Measurements from ENCODE around the gene NR2F2. TPM values are rescaled to one million over a fixed set of nuclear protein-coding genes. Genes with fewer than 3 reads are reported as not detected.

The NR2F2 gene
- total and polyA plus RNA-seq, 2 of the 13 experiments (the other 11 are each of a cell fraction or from before 2014, with no cell fraction given) = 3.5 to 4.7 TPM

GRCh38 chr15:96330450-96331143 is at the start of gene NR2F2 (continued):
- no peak for TF ChIP-seq FUBP1 (CRISPR knock-in tag; IDR thresholded peaks at IDR 0.05; ENCODE audit: borderline replicate concordance)
- peak; percentile 75; the same call in 1 of the 2 replicates for TF ChIP-seq ZMYM4 (CRISPR knock-in tag; IDR thresholded peaks at IDR 0.05)
- peak; percentile 19; the same call in 1 of the 2 replicates for TF ChIP-seq ZGPAT (CRISPR knock-in tag; IDR thresholded peaks at IDR 0.05)
- no peak for TF ChIP-seq ZFAT (CRISPR knock-in tag; conservative IDR thresholded peaks at IDR 0.05)
- no peak for TF ChIP-seq ZNF543 (CRISPR knock-in tag; IDR thresholded peaks at IDR 0.05)
- no peak for TF ChIP-seq RBM39 (IDR thresholded peaks at IDR 0.05; ENCODE audit: low read depth, low read length, poor library complexity, severe bottlenecking)
- no peak for TF ChIP-seq ZNF230 (CRISPR knock-in tag; IDR thresholded peaks at IDR 0.05)
- no peak for TF ChIP-seq ZBTB37 (CRISPR knock-in tag; IDR thresholded peaks at IDR 0.05)
- peak; percentile 97 for TF ChIP-seq DRAP1 (CRISPR knock-in tag; IDR thresholded peaks at IDR 0.05)
- no peak for TF ChIP-seq TMF1 (CRISPR knock-in tag; IDR thresholded peaks at IDR 0.05; ENCODE audit: low read depth)
- 0 out of 2 replicates have a peak, but pooled peaks have one; percentile 22 for TF ChIP-seq AHDC1 (CRISPR knock-in tag; IDR thresholded peaks at IDR 0.05; ENCODE audit: borderline replicate concordance)
- TF ChIP-seq PHF8 (CRISPR knock-in tag; IDR thresholded peaks at IDR 0.05) = peak; percentile 41; the same call in 1 of the 2 replicates
- TF ChIP-seq NFATC3 (CRISPR knock-in tag; IDR thresholded peaks at IDR 0.05) = no peak
- TF ChIP-seq PAF1 (CRISPR knock-in tag; IDR thresholded peaks at IDR 0.05) = no peak
- no peak for TF ChIP-seq ZNF530 (CRISPR knock-in tag; IDR thresholded peaks at IDR 0.05; ENCODE audit: low read depth)
- peak; percentile 51; the same call in 1 of the 2 replicates for TF ChIP-seq MAX (IDR thresholded peaks at IDR 0.05)
- TF ChIP-seq CREBL2 (CRISPR knock-in tag; IDR thresholded peaks at IDR 0.05; ENCODE audit: borderline replicate concordance) = no peak
- TF ChIP-seq ZNF225 (CRISPR knock-in tag; IDR thresholded peaks at IDR 0.05) = no peak
